HFF-Myc (cell line): ENCODE measurements around the gene ALOX12.

Experiments used
- DNase-seq: peaks from one replicate; pipeline ENCODE4 v3.0.0-alpha.2; 2011; ENCODE audit warnings: low read depth; ENCODE audit errors: extremely low read depth
- H3K4me3 ChIP-seq: replicated peaks from 2 replicates; pipeline ENCODE4 v1.5.1; 2011; ENCODE audit warnings: low read depth, mild to moderate bottlenecking, control low read depth, low read length
- CTCF ChIP-seq: IDR thresholded peaks from 2 replicates; pipeline ENCODE4 v1.5.1; 2012; ENCODE audit warnings: mild to moderate bottlenecking, low read depth, low read length, control low read depth; ENCODE audit errors: missing control alignments

ALOX12 gene

GRCh38 chr17:6994118-6994598, 1.7 kb upstream of the ALOX12 start:
- H3K4me3 ChIP-seq: no peak overlapping the region
- no peak for DNase-seq
- TF ChIP-seq CTCF: no peak

GRCh38 chr17:6994666-6995256, 1.1 kb upstream of the ALOX12 start:
- no peak for TF ChIP-seq CTCF
- no peak overlapping the region for H3K4me3 ChIP-seq
- no peak for DNase-seq

GRCh38 chr17:6996256-6997011, 585 bp downstream of the ALOX12 start:
- no peak for TF ChIP-seq CTCF
- DNase-seq: no peak
- H3K4me3 ChIP-seq: 0 out of 2 replicates have a peak overlapping the region, but pooled peaks have one; percentile 11

GRCh38 chr17:6997171-6997570, 1.3 kb downstream of the ALOX12 start:
- no peak overlapping the region for H3K4me3 ChIP-seq
- no peak for TF ChIP-seq CTCF
- no peak for DNase-seq

- no peak for DNase-seq
- H3K4me3 ChIP-seq: no peak overlapping the region
- no peak for TF ChIP-seq CTCF
Measured at GRCh38 chr17:6998855-6999508, 3.1 kb downstream of the ALOX12 start.

GRCh38 chr17:7001318-7001961, 5.6 kb downstream of the ALOX12 start:
- H3K4me3 ChIP-seq: no peak overlapping the region
- no peak for DNase-seq
- TF ChIP-seq CTCF: peak; percentile 59
